GM10266 (cell line): ENCODE data around the gene CHD2.

Experiments used
- DNase-seq: peaks from one replicate; pipeline ENCODE4 v3.0.0; 2012; ENCODE audit errors: extremely low spot score
- TF ChIP-seq, protein P1 (sequence below): IDR thresholded peaks from 2 replicates; pipeline ENCODE4 v1.5.1; 2012; ENCODE audit warnings: mild to moderate bottlenecking, low read depth; ENCODE audit not compliant: control insufficient read depth, insufficient read depth; ENCODE audit errors: missing control alignments

The CHD2 gene

DNA sequence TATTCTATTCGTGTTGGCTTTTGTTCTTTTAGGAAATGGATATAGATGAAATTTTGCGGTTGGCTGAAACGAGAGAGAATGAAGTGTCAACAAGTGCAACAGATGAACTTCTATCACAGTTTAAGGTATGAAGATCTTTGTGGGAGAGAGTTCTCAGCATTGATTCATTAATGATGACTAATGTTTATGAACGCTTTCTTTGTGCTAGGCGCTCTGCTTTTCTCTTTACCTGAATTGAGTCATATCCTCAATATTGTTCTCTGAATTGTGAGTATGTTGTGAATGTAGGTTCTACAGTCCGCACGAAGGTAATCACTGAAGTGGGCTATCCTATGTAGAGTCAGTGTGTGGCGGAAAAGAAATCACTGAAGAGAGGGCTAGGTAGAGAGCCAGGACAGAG is 81.2 kb downstream of the CHD2 start:
- no peak for DNase-seq
- TF ChIP-seq, protein P1, sequence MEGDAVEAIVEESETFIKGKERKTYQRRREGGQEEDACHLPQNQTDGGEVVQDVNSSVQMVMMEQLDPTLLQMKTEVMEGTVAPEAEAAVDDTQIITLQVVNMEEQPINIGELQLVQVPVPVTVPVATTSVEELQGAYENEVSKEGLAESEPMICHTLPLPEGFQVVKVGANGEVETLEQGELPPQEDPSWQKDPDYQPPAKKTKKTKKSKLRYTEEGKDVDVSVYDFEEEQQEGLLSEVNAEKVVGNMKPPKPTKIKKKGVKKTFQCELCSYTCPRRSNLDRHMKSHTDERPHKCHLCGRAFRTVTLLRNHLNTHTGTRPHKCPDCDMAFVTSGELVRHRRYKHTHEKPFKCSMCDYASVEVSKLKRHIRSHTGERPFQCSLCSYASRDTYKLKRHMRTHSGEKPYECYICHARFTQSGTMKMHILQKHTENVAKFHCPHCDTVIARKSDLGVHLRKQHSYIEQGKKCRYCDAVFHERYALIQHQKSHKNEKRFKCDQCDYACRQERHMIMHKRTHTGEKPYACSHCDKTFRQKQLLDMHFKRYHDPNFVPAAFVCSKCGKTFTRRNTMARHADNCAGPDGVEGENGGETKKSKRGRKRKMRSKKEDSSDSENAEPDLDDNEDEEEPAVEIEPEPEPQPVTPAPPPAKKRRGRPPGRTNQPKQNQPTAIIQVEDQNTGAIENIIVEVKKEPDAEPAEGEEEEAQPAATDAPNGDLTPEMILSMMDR = no peak

DNA sequence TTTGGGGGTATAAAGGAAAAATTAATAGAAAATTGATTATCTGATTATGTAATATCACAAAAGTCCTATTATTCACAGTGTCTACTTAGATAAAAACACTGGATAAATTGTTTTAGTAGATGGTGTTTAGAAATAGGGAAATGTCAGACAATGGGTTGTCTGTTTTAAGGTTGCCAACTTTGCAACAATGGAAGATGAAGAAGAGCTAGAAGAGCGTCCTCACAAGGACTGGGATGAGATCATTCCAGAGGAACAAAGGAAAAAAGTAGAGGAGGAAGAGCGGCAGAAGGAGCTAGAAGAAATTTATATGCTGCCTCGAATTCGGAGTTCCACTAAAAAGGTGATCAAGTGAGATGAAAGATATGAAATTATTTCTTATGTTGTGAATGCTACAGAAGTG is 84.0 kb downstream of the CHD2 start:
- no peak for DNase-seq
- TF ChIP-seq, protein P1 = no peak

DNA sequence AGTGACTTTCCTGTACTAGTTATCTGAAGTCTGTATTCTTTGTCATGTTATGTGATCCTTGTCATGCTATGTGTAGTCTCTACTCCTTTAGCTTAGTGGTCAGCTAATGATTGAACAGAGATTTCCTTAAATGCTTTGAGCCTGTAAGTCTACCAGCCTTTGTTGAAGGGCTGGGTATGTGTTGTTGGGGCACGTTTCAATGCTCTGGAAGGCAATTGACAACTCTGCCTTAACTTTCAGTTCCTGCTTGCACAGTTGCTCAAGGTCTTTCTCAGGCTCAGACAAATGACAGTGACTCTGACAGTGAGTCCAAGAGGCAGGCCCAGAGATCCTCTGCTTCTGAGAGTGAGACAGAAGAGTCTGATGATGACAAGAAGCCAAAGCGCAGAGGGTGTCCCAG is 89.3 kb downstream of the CHD2 start:
- DNase-seq = no peak
- TF ChIP-seq, protein P1 = no peak

DNA sequence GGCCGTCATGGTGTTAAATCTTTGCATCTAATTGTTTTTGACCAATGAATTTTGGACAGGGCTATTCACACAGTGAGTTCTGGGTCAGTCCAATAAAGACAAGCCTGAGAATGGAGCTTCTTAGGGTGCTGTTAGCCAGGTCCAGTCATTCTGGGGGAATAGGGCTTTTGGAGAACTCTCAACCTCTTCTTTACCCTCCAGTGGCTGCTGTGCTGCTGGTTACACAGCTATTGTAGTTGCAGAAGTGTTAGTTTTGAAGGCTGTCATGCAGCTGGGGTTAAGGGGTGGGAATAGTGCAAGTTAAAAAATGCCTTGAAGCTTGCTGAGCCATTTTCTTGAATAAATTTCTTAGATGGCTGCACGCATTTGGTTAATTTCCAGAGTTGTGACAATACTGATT is 89.9 kb downstream of the CHD2 start:
- no peak for DNase-seq
- TF ChIP-seq, protein P1 = no peak

DNA sequence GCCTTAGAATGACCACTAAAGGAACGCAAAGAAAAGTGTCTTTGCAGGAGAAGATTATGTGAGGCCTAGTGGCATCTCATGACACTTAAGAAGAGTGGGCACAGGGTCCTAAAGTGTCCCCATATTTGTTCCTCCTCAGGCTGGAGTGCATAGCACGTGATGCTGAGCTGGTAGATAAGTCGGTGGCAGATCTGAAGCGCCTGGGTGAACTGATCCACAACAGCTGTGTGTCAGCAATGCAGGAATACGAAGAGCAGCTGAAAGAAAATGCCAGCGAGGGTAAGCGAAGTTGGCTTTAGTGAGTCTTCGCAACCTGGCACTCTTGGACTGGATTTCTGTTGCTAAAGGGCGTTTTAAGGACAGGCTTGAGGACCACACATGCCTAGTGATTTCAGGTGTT is 92.6 kb downstream of the CHD2 start:
- DNase-seq = no peak
- TF ChIP-seq, protein P1 = no peak

DNA sequence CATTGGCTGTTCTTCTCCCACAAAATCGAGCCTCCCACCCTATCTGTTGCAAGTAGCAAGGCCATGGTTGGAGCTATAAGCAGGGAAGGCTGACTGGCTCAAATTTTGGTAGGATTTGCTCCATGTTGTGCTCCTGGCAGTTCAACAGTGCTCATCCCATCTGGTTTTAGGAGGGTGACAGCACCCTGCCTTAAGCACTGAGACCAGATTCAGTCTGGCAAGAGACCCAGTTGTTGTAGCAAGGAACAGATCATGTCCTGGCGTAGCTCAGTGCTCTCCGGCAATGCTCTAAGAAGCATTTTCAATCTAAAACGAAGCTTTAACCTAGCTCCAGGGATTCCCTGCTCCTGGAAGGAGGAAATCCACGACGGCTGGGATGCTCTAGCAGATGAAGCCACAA is 97.7 kb downstream of the CHD2 start:
- TF ChIP-seq, protein P1 = no peak
- DNase-seq = no peak

DNA sequence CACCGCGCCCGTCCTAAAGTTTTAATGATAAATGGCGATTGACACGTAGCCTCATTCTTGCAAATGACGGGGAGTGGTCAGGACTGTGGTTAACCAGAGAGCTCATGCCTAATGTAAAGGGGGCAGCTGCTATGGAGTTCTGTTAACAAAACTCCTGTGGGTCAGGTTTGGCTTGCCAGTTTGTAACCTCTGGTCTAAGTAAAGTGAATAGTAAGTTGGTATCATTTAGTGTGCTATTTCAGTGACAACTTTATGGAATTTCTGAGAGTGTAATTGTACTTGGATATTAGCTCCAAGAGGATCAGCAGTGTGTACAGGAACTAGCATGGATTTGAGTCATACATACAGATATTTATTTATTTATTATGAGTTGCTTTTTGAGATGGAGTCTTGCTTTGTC is 101.0 kb downstream of the CHD2 start:
- DNase-seq = no peak
- TF ChIP-seq, protein P1 = no peak

DNA sequence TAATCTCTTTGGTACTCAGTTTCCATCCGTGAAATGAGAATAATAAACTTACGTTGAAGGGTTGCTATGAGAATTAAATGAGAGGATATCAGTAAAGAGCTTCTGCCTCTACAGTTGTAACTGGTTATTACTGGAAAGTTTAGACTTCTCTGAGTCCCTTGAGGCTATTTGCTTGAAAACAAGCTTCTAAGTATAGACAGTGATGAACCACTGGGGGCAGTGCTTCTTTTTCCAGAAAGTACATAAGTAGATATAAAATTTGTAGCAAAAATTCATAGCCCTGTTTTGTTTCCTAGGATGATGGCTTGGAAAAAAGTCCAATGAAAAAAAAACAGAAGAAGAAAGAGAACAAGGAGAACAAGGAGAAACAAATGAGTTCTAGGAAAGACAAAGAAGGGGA is 101.8 kb downstream of the CHD2 start:
- no peak for DNase-seq
- TF ChIP-seq, protein P1 = no peak
